Pons (tissue), 1 donor: Measurements from ENCODE around the gene SLC35E3.
A peak's percentile ranks its signal among the peaks of the same experiment; 100 is the strongest.
"Not testable (repeated sequence)": the region's sequence is repeated elsewhere in the genome, so short reads cannot be mapped to it uniquely, and the experiment has no call there.

Source experiments
- DNase-seq: peaks from one replicate; pipeline ENCODE4 v3.0.0-alpha.2; 2016; ENCODE audit warnings: low spot score

SLC35E3 gene

GRCh38 chr12:68794653-68795251 is 48.8 kb downstream of the SLC35E3 start:
- DNase-seq, result no peak

- DNase-seq, result no peak
These were observed 50.4 kb downstream of the SLC35E3 start for GRCh38 chr12:68796399-68796798.

GRCh38 chr12:68798882-68799234 is 52.9 kb downstream of the SLC35E3 start:
- no peak for DNase-seq

DNA sequence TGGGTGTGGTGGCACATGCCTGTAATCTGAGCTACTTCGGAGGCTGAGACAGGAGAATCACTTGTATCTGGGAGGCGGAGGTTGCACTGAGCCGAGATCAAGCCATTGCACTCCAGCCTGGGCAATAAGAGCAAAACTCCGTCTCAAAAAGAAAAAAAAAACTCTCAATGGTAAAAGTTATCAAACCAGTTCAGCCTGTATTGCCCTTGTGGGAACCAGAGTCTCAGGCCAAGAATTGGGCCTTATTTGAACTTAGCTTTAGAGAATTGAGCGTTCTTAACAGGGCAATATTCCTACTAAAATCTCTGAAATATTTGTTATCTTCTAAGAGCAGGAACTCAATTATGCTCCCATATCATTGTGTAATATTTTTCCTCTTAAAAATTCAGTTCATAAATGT is 54.3 kb downstream of the SLC35E3 start:
- no peak for DNase-seq

- DNase-seq, result not testable (repeated sequence)
These were observed 55.1 kb downstream of the SLC35E3 start for GRCh38 chr12:68801124-68801523.

GRCh38 chr12:68802372-68802745 is 56.4 kb downstream of the SLC35E3 start:
- DNase-seq, result not testable (repeated sequence)

DNA sequence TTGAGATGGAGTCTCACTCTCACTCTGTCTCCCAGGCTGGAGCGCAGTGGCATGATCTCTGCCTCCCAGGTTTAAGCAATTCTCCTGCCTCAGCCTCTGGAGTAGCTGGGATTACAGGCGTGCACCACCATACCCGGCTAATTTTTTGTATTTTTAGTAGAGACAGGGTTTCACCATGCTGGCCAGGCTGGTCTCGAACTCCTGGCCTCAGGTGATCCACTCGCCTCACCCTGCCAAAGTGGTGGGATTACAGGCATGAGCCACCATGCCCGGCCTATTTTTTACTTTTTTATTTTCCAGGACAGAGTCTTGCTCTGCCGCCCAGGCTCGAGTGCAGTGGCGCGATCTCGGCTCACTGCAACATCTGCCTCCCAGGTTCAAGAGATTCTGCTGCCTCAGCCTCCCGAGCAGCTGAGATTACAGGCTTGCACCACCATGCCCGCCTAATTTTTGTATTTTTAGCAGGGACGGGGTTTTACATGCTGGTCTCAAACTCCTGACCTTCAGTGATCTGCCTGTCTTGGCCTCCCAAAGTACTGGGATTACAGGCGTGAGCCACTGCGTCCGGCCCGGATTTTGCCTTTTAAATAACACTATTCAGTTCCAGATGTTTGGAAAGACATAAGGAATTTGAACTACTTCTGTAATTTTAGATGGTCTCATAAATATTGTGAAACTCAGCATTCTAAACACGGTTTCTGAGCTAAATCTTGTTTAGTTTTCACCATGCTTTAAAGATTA is 57.1 kb downstream of the SLC35E3 start:
- DNase-seq, result not testable (repeated sequence)

DNA sequence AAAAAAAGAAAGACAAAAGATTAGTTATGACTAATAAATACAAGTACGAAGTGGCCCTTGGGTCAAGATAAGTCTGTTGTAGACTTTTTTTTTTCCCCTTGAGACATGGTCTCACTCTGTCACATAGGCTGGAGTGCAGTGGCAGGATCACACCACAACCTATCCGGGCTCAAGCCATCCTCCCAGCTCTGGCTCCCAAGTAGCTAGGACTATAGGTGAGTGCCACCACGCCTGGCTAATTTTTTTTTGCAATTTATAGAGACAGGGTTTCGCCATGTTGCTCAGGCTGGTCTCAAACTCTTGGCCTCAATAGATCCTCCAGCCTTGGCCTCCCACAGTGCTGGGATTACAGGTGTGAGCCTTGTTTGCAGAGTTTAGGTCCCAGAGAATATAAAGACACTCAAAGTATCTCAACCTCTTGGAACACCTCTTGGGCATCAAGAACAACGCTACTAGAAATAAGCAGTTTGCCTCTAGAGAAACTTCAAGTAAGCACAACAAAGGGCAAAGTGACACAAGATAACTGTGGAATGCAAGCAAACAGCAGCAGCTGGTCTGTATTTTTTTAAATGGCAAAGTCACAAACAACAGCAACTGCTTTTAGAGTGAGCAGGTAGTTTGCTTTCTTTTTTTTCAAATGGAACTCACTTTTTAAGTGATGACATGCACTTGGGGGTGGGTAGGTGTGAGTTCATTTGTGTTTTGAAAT is 58.1 kb downstream of the SLC35E3 start:
- no peak for DNase-seq

DNA sequence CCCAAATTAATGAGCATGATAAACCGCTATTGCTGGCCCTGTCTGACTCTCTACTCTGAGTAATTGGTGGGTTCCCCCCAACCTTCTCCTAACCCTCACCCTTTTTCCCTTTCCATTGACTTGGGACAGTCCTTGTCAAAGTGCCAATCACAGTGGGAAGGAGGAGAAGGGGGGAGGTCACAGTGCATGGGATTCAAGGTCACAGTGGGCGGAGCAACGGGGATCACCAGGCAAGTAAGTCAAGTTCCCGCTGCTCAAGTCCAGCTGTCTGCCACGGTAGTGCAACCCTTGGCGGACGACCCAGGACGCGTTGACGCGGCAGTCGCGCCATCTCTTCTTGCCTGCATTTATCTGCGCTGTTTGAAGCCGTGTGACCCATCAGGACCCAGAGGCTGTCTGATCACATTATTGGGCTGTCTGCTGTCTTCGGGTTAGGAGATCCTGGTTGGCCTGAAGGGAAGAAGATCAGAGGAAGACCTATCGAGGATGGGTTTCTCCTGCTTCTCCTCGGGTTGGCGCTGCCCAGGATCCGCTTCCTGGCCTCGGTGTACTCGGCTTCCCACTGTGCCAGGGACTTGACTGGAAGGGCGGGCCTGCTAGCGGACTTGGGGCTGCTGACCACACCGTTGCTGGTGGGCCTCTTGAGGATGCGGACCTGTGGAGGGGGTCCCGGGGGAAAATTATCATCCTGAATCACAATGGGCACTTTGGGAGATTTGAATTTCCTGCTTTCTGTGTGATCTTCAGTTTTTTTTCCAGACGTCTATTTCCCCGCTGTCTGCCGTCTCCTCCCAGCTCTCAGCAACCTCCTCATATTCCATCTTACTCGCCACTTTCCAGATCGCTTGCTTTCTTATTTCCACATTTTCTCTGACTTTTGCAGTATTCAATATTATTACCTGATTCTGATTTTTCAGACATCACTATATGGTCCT is 58.9 kb downstream of the SLC35E3 start:
- no peak for DNase-seq

GRCh38 chr12:68805592-68806120 is 59.7 kb downstream of the SLC35E3 start:
- DNase-seq, result no peak

GRCh38 chr12:68806488-68807237 is 60.7 kb downstream of the SLC35E3 start:
- DNase-seq, result no peak

- not testable (repeated sequence) for DNase-seq
These were observed 61.2 kb downstream of the SLC35E3 start for GRCh38 chr12:68807274-68807575.

DNA sequence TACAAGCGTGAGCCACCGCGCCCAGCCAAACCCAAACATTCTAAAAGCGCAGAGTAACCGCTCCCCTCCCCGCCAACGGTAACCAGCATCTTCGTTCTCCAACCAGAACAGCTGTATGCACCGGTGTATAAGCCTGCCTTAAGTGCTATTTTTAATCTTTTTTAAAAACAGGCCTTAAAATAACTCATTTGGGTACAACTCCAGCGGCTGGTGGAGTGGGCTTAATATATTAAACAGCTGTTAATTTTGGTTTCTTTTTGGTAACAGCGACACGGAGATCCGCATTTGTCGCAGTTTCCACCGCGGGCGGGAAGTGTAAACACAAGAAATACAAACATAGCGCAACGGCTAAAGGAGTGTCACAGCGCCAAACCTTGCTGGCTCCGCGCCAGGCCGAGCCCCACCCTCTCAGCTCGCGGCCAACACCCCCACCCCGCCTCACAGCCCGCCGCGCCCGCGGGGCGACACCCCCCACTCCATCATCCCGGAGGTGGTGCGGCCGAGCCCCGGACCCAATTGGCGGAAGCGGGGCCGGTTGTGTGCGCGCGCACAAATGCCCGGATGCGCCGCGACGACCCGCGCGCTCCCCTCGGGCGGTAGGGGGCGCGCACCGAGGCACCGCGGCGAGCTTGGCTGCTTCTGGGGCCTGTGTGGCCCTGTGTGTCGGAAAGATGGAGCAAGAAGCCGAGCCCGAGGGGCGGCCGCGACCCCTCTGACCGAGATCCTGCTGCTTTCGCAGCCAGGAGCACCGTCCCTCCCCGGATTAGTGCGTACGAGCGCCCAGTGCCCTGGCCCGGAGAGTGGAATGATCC is 61.8 kb downstream of the SLC35E3 start, which contains the start of gene MDM2:
Gene MDM2, plus strand, starts transcription at position 602 of the 812 bp plus-strand sequence. CDS start 301 bp downstream, outside the sequence.
- DNase-seq, result peak; percentile 85

- DNase-seq, result peak; percentile 79
These were observed 62.6 kb downstream of the SLC35E3 start for GRCh38 chr12:68808388-68809189.

GRCh38 chr12:68809190-68810026 is 63.4 kb downstream of the SLC35E3 start:
- DNase-seq, result no peak

DNA sequence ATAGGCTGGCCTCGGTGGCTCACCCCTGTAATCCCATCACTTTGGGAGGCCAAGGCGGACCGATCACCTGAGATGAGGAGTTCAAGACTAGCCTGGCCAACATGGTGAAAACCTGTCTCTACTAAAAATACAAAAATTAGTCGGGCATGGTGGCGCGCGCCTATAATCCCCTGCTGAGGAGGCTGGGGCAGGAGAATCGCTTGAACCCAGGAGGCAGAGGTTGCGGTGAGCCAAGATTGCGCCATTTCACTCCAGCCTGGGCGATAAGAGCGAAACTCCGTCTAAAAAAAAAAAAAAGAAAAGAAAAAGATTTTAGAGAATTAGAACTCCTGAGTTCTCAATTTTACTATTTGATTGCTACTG is 64.0 kb downstream of the SLC35E3 start:
- not testable (repeated sequence) for DNase-seq

- not testable (repeated sequence) for DNase-seq
These were observed 65.6 kb downstream of the SLC35E3 start for GRCh38 chr12:68811573-68811972.

DNA sequence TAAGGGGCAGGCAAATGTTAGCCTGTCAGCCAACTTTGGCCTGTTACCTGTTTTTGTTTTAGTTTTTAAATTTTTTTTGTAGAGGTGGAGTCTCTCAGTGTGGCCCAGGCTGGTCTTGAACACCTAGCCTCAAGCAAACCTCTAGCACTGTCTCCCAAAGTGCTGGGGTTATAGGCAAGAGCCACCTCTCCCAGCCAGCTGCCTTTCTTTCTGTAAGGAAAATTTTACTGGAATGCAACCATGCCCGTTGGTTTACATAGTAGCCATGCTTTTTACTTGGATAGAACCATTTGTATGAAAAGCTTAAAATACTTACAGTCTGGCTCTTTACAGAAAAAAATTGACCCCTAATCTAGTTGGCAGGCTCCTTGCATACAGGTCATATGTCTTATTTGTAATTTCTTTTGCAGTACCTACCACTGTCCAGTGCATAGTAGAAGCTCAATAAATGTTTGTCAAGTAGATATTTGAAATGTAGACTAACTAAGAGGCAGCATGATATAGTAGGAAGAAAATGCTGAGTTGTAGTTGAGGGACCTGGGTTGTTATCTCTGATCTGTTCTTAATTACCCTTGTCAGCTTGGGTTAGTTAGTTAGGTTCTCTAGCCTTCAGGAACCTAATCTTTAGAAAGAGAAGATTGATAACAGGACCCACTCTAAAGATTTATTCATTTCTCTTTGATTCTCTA is 66.7 kb downstream of the SLC35E3 start:
- DNase-seq, result no peak
